ENCODE results near the gene INPP5F.
A peak's percentile ranks its signal among the peaks of the same experiment; 100 is the strongest.
"Not testable (repeated sequence)": the region's sequence is repeated elsewhere in the genome, so short reads cannot be mapped to it uniquely, and the experiment has no call there.

The INPP5F gene

DNA sequence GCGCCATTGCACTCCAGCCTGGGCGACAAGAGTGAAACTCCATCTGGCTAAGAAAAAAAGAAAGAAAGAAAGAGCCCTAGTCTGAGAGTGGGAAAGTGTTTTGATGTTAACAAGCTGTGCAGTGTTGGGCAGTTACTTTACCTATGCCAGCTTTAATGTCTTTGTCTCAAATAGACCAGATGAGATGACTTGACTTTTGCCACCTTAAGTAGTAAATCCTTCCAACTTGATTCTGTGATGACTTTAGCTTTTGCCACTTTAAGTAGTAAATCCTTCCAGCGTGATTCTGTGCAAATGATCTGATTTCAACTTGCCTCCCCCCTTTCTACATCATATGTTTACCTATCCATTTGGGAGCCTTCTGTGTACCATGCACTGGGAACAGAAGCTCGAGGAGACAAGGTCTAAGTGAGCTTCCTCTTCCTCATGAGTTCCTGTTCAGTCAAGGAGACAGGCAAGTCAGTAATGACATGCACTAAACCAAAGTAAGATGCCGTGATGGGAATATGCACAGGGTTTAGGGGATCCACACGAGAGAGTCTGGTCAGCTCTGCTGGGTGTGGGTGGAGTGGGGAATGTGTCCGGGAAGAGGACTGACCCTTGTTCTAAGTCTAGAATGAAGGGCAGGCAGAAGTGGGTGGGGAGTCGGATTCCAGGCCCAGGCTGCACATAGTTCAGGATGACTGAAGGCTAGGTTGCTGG, 17.2 kb downstream of the INPP5F start:
- DNase-seq: no peak

DNA sequence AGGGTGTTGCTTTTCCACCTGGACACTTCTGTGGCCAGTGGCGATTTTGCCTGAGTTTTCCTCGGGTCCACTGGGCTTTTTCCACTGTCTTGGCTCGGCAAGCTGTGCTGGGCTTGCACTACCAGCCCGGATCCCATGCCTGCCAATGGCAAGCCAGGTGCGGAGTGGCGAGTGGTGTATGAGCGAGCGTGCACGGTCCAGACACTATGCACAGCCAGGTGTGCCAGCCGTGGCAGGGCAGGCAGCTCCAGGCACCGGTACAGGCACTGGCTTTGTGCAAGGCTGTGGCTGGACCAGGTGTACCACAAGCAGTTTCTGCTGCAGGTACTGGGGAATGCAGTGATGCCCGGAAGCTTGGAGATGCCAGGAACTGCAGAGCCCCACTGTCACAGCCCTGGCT, 22.1 kb downstream of the INPP5F start:
- DNase-seq: no peak

DNA sequence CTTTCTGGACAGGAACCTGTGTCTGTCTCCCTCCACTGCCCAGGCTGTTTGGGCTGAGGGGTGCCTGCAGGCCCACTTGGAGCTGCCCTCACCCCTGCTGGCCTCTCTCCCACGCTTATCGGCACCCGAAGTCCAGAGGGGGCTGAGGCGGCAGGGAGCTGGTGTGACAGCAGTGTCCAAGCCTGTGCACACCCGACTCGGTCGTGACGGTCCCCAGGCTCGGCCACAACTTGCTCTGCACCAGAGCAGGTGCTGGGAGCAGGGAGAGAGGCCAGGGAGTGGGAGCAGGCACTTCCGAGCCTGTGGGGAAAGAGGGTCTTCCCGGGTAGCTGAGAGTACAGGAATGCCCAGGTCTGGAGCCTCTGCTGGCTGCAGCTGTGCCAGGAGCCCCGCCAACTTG, 23.0 kb downstream of the INPP5F start:
- no peak for DNase-seq

DNA sequence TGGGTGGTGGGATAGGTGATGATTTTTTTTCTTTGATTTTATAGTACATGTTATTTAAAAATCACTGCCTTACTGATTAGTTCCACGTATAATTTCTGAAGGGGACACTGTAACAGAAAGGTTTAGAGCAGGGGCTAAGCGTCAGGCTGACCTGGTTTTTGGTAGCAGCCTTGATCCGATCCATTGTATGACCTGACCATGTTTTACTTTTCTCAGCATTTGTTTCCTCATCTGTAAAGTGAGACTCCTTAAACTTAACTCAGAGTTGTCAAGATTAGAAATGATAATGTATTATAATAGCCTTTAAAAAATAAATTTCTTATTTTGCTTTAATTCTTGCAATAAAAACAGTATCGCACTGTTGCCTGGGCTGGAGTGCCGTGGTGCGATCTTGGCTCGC, 23.6 kb downstream of the INPP5F start:
- DNase-seq: no peak

DNA sequence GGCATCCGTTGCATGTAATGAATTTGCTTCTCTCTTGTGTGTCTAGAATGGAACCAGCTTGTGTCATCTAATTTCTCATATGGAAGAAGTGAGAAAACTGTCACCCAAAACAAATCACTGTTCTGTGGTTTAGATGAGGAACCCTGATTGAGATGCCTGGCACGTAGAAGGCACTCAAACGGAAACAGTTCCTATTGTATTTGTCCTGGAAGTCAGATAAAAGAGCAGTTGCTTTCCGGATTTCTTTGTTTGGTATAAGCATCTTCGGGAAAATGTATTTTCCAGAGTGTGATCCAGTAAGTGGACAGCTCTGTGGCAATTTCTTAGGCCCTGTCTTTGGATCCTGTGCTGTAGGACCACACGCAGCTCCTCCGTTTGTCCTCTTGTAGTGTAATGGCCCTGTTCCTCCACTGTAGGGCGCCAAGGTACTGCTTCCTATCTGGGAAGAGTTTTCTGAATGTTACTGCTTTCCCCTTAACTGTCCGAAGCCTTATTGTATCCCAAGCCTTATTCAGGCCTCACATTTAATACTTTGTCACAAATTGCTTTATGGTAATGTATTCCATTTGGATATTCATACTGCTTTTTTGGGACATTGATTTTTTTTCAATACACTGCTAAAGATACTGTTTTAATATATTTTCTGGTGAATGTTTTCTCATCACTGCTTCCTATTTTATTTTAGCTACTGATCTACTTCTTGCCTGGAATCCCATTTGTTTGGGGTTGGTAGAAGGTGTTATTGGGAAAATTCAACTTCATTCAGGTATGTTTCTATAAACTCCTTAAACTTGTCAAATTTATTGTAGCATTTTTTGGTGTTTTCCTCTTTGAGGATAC, 24.8 kb downstream of the INPP5F start:
- DNase-seq: peak; percentile 58 to 73

DNA sequence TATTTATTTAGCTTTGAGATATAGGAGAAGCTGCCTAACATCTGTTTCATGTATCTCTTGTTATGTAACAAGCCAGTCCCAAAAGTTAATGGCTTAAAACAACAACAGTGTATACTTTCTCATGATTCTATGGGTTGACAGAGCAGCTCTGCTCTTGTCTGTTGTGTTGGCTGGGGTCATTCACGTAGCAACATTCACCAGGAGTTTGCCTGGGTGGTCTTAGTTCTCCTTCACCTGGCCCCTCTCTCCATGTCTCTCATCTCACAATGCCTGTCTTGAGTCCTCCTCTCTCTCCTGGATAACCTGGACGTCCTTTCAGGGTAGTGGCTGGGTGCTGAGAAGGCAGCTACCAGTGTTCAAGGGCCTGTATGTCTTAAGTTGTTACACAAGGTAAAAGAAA, 27.5 kb downstream of the INPP5F start:
- no peak for DNase-seq

DNA sequence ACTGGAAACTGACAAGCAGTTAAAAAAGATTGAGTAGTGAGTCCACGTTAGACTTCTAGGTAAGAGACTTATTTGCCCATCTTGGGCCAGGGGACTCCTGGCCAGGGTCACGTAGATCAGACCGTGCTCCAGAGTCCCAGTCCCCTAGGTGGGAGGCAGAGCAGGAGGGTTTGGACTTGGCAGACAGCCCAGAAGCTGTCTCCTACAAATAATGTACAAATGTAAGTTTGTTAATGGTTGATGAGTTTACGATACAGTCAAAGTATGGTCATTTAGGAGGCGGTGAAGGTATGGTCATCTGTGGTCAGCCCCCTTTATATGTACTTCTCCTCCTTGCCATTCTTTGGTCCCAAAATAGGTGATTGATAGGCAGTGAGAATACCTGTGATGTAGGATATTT, 28.2 kb downstream of the INPP5F start:
- peak; percentile 12 to 29 for DNase-seq

DNA sequence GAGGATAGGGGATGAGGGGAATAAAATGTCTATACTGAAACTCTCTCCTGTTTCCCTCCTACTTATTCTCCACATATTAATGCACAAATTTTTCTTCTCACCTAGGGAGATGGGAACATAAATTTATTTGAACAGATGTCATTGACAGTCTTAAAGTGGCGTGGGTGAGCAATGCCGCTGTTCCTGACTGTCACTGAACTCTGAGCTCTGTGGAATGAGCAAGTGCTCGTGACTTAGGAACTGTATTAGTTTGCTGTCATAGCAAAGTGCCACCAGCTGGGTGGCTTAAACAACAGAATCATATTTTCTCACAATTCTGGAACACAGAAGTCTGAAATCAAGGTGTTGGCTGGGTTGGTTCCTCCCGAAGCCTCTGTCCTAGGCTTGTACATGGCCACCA, 29.1 kb downstream of the INPP5F start:
- no peak for DNase-seq

DNA sequence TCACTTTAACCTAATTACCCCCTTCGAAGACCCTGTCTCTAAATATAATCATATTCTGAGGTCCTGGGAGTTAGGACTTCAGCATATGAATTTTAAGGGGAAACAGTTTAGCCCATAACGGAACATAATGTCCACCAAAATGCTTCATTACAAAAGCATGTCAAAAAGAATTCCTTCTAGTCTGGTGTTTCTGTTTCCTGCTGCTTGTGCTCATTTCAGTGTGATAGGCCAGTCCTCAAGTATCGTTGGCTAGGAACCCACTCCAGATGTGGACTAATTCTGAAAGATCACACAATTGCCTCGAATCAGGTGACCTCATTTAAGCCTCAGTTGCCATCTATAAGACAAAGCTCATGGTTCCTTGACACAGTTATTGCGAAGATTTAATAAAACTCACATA, 29.6 kb downstream of the INPP5F start:
- DNase-seq: no peak

DNA sequence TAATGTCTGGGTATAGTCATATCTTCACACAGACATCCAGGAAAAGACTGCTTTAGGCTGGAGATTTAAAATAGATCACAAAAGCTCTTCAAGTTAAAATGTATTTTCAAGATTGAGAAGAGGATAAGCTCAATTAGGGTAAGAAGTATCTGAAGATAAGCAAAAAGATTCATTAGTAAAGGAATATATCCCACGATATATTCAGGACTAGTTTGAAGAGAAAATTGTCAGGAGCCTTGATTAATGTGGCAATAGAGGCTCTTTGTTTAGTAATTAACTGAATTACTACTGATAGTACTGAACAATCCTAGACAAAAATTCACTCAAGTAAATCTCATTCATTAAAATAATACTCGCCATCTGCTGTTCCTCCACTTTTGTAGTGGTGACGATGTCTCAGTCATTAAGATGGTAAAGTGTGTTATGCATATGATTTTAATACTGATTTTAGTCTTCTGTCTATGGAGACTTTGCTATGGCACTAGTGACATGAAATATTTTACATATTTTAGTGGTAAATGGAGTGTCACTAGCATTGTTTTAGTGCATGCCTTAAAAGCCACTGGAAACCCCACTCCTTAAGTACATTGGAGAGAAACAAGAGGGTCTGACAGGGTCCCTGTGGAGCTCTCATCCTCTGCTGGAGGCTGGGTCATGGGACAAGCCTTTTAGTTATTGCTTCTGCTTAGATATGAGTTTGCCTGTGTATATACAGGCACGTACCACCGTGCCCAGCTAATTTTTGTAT, 32.8 kb downstream of the INPP5F start:
- no peak for DNase-seq

DNA sequence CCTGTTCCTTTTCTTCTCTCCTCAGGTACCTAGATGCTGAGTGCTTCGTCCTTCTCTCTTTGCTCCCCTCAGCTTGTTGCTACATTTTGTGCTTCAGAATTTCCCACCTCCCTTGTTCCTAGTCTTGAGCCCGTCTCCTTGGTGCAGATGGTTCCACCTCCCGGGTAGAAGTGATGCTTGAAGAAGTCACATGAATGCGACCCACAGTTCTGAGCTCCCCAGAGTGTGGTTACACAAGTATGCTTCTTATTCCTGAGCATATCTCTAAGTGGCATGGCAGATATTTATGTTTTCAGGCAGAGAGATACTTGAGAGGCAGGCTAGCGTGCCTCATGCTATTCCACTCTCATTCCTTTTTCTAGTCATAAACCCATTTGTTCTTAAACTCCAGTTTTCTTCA, 34.0 kb downstream of the INPP5F start:
- no peak for DNase-seq

DNA sequence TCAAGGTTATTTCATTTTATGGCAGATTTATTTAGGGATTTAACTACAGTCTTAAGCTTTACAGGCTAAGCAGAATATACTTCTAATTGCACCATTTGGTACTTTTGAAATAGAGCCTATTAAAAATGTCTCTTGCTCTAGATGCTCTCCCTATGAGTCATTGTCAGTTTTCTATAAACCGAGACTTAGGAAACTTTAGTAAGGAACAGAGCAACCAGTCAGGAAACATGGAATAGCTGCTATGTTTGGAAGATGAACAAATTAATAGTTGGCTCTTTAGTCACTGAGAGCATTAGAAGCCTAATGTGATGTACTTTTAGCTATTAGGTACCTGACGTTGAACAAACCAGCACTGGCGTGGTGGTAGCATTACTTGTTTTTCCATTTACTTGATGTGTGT, 35.3 kb downstream of the INPP5F start:
- DNase-seq: no peak

DNA sequence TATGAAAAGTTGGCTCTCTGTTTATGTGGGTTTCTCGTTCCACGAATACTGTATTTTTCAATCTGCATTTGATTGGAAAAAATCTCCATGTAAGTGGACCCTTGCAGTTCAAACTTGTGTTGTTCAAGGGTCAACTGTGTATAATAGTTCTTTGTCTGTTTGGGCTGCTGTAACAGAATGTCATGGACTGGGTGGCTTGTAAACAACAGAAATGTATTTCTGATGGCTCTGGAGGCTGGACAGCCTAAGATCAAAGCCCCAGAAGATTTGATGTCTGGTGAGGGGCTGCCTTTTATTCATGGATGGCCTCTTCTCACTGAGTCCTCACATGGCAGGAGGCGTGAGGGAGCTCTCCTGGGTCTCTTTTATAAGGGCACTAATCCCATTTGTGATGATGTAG, 36.2 kb downstream of the INPP5F start:
- no peak for DNase-seq

DNA sequence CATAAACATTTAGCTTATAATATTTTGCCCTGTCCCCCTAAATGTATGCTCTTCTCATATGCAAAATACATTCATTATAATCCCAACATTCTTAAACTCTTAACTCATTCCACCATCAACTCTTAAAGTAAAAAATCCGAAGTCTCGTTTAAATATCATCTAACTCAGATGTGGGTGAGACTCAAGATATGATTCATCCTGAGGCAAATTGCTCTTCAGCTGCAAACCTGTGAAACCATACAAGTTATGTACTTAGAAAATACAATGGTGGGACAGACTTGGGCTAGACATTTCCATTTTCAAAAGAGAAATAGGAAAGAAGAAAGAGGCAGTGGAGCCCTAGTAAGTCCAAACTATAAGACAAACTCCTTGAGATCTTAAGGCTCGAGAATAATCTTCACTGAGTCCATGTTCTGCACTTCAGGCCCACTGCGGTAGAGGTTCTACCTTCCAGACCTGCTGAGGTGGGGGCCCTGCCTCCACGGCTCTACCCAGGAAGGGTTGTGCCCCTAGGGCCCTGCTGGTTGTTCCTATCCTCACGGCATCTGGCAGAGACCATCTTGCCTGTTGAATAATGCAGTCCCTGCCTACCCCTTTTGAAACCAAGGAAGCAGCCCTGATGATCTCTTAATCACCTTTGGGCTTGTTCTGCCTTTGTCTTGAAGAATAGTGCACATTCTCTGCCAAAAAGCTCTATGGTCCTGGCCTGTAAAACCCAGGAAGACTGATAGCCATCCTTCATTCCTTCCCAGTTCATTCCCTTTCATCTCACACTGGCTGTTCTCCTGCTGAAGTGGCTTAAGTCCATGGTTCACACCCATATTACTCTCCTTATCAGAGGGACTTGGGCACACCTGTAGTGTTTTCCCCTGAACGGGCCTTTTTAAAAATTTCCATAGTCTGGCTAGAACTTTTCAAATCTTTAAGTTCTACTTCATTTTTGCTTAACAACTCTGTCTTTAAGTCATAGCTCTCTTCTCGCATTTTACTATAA, 37.3 kb downstream of the INPP5F start:
- no peak for DNase-seq

DNA sequence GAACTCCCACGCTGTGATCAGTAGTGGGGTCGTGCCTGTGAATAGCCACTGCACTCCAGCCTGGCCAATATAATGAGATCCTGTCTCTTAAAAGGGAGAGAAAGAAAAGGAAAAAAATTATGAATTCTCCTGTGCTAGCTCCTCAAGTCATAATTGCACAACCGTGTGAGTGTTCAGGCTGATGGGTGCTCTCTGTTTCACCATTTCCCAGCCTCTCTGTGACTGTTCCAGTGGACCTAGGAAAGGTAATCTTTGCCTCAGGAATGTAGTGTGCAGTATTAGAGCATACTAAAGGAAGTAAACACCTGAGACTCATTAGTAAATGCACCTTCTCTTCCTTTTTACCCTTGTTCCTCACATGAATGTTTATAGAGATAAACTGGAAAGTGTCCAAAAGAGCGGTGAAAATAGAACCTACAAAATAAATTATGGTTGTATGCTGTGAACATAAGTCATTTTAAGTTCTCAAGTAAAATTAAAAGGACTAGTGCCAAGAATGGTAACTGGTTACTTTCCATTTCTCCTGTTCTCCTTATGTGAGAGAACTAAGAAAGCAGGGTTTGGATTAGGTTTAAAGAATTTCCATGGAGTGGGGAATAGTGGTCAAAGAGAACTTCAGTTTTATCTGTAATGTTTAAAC, 42.7 kb downstream of the INPP5F start:
- no peak for DNase-seq

DNA sequence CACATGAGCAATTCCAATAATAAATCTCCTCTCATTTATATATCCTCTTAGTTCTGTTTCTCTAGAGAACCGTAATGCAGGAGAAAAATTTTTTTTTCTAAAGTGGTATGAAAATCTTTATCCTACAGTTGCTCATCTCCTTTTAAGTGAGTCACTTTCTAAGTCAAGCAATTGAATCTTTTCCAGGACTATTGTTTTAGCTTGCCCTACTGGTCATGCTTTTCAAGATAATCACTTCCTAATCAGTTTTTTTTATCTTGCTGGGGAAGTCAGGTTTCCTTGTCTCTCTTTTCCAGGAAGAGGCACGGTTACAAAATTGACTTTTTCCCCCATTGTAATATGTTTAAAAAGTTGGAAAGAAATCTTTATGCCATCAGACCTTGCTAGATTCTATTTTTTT, 44.0 kb downstream of the INPP5F start:
- DNase-seq: no peak

DNA sequence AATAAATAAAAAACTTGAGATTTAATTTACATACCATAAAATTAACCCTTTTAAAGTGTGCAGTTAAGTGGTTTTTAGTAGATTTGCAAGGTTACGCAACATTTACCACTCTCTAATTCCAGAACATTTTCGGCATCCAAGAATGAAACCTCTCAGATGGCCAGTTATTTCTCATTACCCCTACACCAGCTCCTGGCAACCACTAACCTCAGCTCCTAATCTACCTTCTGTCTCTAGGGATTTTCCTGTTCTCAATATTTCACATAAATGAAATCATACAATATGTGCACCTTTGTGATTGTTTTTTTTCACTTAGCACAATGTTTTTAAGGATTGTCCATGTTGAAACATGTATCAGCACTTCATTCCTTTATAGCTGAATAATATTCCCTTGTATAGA, 45.1 kb downstream of the INPP5F start:
- DNase-seq: no peak

DNA sequence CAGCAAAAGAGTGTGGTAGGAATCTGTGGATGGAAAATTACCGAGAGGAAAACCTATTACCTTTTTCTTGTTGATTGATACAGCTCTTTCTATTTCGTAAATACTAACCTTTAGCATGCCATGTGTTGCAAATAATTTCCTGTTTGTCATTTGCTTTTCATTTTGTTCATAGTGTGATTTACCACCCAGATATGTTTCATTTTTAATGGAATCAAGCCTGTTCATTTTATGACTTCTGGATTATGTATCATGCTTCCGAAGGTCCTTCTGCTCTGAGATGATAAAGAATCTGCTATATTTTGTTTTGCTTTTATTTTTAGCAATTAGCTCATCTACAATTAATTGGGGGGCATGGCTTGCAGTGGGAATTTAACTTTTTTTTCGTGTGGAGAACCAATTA, 46.5 kb downstream of the INPP5F start:
- no peak for DNase-seq

DNA sequence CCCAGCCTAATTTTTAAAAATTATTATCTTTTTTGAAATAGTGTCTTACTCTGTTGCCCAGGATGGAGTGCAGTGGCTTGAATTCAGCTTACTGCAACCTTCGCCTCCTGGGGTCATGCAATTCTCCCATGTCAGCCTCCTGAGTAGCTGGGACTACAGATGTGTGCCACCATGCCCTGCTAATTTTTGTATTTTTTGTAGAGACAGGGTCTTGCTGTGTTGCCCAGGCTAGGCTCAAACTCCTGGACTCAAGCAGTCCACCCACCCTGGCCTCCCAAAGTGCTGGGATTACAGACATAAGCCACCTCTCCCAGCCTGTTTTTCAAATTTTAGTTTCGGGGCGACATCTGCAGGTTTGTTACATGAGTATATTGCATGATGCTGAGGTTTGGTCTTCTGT, 47.2 kb downstream of the INPP5F start:
- DNase-seq: not testable (repeated sequence)

DNA sequence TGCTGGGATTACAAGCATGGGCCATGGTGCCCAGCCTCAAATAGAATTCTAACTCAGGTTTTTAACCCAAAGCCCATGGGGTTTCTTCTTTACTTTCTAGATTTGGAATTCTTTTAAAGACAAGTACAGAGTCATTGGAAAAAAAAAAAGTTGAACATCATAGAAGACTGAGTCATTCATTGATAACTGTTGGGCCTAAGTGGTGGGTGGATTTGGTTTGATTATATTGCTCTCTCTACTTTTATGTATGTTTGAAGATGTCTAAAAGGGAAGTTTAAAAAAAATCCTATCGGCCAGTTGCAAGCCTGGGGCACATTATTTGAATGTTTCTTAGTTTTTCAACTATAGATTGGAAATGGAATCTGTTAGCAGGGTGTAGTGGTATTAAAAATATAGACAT, 49.7 kb downstream of the INPP5F start:
- no peak for DNase-seq

DNA sequence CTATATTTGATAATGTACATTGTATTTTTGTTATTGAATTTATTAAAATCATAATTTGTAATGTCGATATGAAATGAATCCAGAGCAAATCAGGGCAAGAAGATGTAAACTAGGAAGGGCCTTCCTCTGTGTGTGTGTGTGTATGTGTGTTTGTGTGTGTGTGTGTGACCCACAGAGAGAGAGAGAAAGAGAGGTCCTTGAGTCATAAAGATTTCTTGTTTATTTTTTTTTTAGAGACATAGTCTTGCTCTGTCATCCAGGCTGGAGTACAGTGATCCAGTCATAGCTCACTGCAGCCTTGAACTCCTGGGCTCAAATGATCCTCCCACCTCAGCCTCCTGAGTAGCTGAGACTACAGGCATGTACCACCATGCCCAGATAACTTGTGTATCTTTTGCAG, 50.7 kb downstream of the INPP5F start:
- no peak for DNase-seq

DNA sequence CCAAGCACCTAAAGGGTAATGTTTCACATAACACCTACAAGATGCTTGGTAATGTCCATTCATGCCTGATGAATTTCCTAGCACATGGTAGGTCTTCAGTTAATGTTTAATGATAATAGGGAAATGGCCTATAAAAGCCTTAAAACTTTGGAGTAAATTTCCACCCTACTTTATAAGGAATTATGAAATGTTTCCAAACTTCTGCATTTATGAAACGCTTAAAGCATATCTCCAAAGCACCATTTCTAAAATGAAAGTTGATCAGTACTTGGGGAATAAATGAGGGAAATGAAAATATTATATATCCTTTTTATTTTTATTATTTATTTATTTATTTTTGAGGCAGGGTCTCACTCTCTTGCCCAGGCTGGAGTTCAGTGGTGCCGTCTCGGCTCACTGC, 51.8 kb downstream of the INPP5F start:
- no peak for DNase-seq

Measured in SHP77 (cell line).